Stomach smooth muscle (tissue), 2 donors: ENCODE data around the gene ACO2.

Source experiments
- H3K27ac ChIP-seq: one replicate; pipeline ENCODE4 v1.7.0; 2013; ENCODE audit warnings: mild to moderate bottlenecking, low read length, inconsistent platforms
- H3K27me3 ChIP-seq, 2 donors: one replicate each; pipeline ENCODE4 v1.7.0; 2013; ENCODE audit warnings: low read length in 2 of 2; ENCODE audit not compliant: insufficient read depth in 2 of 2, control insufficient read depth in 1 of 2
- H3K36me3 ChIP-seq, 2 donors: one replicate each; pipeline ENCODE4 v1.7.0; 2013; ENCODE audit warnings: low read length in 2 of 2; ENCODE audit not compliant: control insufficient read depth in 2 of 2, insufficient read depth in 2 of 2
- H3K4me1 ChIP-seq: one replicate; pipeline ENCODE4 v1.7.0; 2013; ENCODE audit warnings: low read length; ENCODE audit not compliant: control insufficient read depth, insufficient read depth
- H3K4me3 ChIP-seq, 2 donors: one replicate each; pipeline ENCODE4 v1.7.0; 2013; ENCODE audit warnings: low read length in 2 of 2
- H3K9ac ChIP-seq, 2 donors: one replicate each; pipeline ENCODE4 v1.7.0; 2013; ENCODE audit warnings: low read length in 2 of 2, mild to moderate bottlenecking in 1 of 2
- H3K9me3 ChIP-seq, 2 donors: one replicate each; pipeline ENCODE4 v1.7.0; 2013; ENCODE audit warnings: low read length in 2 of 2; ENCODE audit not compliant: control insufficient read depth in 2 of 2
- donor health status: healthy.
- donor health status: Pancreatic carcinoma.

The ACO2 gene

GRCh38 chr22:41532908-41533825, 64.2 kb downstream of the ACO2 start:
- Histone ChIP-seq H3K27ac (peak overlapping the region; percentile 67), H3K4me1 (peaks cover 15% of the 10 kb centered on the region), H3K36me3 (peaks cover 21 to 30% of the 10 kb centered on the region in 2 donors), H3K4me3 (no peak overlapping the region), H3K9ac (peak overlapping the region in 1 of 2 donors; percentile 28), H3K9me3 (no peaks in the 10 kb centered on the region), H3K27me3 (no peaks in the 10 kb centered on the region)

- Histone ChIP-seq H3K36me3 (peaks cover 14 to 22% of the 10 kb centered on the region in 2 donors), H3K4me3 (no peak overlapping the region), H3K27me3 (no peaks in the 10 kb centered on the region), H3K9me3 (no peaks in the 10 kb centered on the region), H3K27ac (no peak overlapping the region), H3K9ac (no peak overlapping the region), H3K4me1 (peaks cover 18% of the 10 kb centered on the region)
These were observed 65.3 kb downstream of the ACO2 start for GRCh38 chr22:41534219-41534618.

GRCh38 chr22:41535244-41535643, 66.3 kb downstream of the ACO2 start:
- Histone ChIP-seq H3K4me1 (peaks cover 20% of the 10 kb centered on the region), H3K27me3 (no peaks in the 10 kb centered on the region), H3K9me3 (no peaks in the 10 kb centered on the region), H3K4me3 (no peak overlapping the region), H3K9ac (no peak overlapping the region), H3K36me3 (peaks cover 15 to 25% of the 10 kb centered on the region in 2 donors), H3K27ac (no peak overlapping the region)

- peaks cover 28% of the 10 kb centered on the region for H3K4me1 ChIP-seq
- H3K9ac ChIP-seq = no peak overlapping the region
- H3K27me3 ChIP-seq = no peaks in the 10 kb centered on the region
- no peak overlapping the region for H3K4me3 ChIP-seq
- H3K9me3 ChIP-seq = no peaks in the 10 kb centered on the region
- H3K27ac ChIP-seq = no peak overlapping the region
- peaks cover 3 to 13% of the 10 kb centered on the region in 2 donors for H3K36me3 ChIP-seq
These were observed 68.3 kb downstream of the ACO2 start for GRCh38 chr22:41537203-41537602.

GRCh38 chr22:41538583-41538982, 69.7 kb downstream of the ACO2 start:
- Histone ChIP-seq H3K27me3 (no peaks in the 10 kb centered on the region), H3K9ac (no peak overlapping the region), H3K27ac (no peak overlapping the region), H3K4me3 (no peak overlapping the region), H3K4me1 (peaks cover 27% of the 10 kb centered on the region), H3K36me3 (peaks cover 3 to 12% of the 10 kb centered on the region in 2 donors), H3K9me3 (no peaks in the 10 kb centered on the region)

GRCh38 chr22:41539146-41540005, 70.5 kb downstream of the ACO2 start:
- H3K27ac ChIP-seq = no peak overlapping the region
- H3K36me3 ChIP-seq = peaks cover 3 to 12% of the 10 kb centered on the region in 2 donors
- no peaks in the 10 kb centered on the region for H3K27me3 ChIP-seq
- peaks cover 23% of the 10 kb centered on the region for H3K4me1 ChIP-seq
- H3K4me3 ChIP-seq = no peak overlapping the region
- H3K9me3 ChIP-seq = no peaks in the 10 kb centered on the region
- peak overlapping the region in 1 of 2 donors; percentile 13 for H3K9ac ChIP-seq

- no peaks in the 10 kb centered on the region for H3K27me3 ChIP-seq
- peaks cover 23% of the 10 kb centered on the region for H3K4me1 ChIP-seq
- no peaks in the 10 kb centered on the region for H3K9me3 ChIP-seq
- peaks cover 3 to 12% of the 10 kb centered on the region in 2 donors for H3K36me3 ChIP-seq
- peak overlapping the region in 1 of 2 donors; percentile 13 for H3K9ac ChIP-seq
- no peak overlapping the region for H3K4me3 ChIP-seq
- no peak overlapping the region for H3K27ac ChIP-seq
These were observed 71.0 kb downstream of the ACO2 start for GRCh38 chr22:41540006-41540315.

- Histone ChIP-seq H3K27ac (no peak overlapping the region), H3K9ac (no peak overlapping the region), H3K36me3 (peaks cover 3 to 12% of the 10 kb centered on the region in 2 donors), H3K4me3 (no peak overlapping the region), H3K4me1 (peaks cover 23% of the 10 kb centered on the region), H3K9me3 (no peaks in the 10 kb centered on the region), H3K27me3 (no peaks in the 10 kb centered on the region)
These were observed 71.4 kb downstream of the ACO2 start for GRCh38 chr22:41540365-41540764.

- H3K4me3 ChIP-seq = no peak overlapping the region
- peaks cover 23% of the 10 kb centered on the region for H3K4me1 ChIP-seq
- H3K9me3 ChIP-seq = no peaks in the 10 kb centered on the region
- H3K9ac ChIP-seq = peak overlapping the region in 1 of 2 donors; percentile 36
- no peaks in the 10 kb centered on the region for H3K27me3 ChIP-seq
- H3K27ac ChIP-seq = no peak overlapping the region
- H3K36me3 ChIP-seq = peaks cover 3 to 12% of the 10 kb centered on the region in 2 donors
These were observed 72.6 kb downstream of the ACO2 start for GRCh38 chr22:41541484-41541883.

- H3K9me3 ChIP-seq = no peaks in the 10 kb centered on the region
These were observed 73.3 kb downstream of the ACO2 start for GRCh38 chr22:41542224-41542623.

More at GRCh38 chr22:41542224-41542623, 73.3 kb downstream of the ACO2 start:
- peaks cover 23% of the 10 kb centered on the region for H3K4me1 ChIP-seq
- no peak overlapping the region for H3K27ac ChIP-seq
- peaks cover 3 to 12% of the 10 kb centered on the region in 2 donors for H3K36me3 ChIP-seq
- no peaks in the 10 kb centered on the region for H3K27me3 ChIP-seq
- H3K9ac ChIP-seq = no peak overlapping the region
- H3K4me3 ChIP-seq = no peak overlapping the region
